IMR-90 (cell line): ENCODE measurements around the gene PPM1L. TPM values are rescaled to one million over a fixed set of nuclear protein-coding genes. Genes with fewer than 3 reads are reported as not detected.

Experiments used
- ATAC-seq: fragments of 200-7000 bp; cut with Tn5 transposase; 2 replicates; pipeline ENCODE4 v1.9.1; 2020; ENCODE audit warnings: low read depth, mild to moderate bottlenecking, moderate library complexity
- BruUV-seq: library from RNA; stranded (reverse); fragments of 400-500 nt; replicated peaks from 2 replicates; lab custom pipeline; 2021; lab: Mats Ljungman, UMichigan
- CTCF ChIA-PET: fragments of 300-600 bp; formaldehyde crosslinking; extraction: SDS; loops from one replicate; lab custom pipeline; 2021; ENCODE audit warnings: antibody characterized with exemption; lab: Yijun Ruan, JAX
- POLR2A ChIA-PET: fragments of 300-600 bp; sonication (Branson Sonifier 250); formaldehyde crosslinking; loops from one replicate; lab custom pipeline; 2022; ENCODE audit warnings: antibody characterized with exemption; ENCODE audit not compliant: unreplicated experiment; lab: Charles Lee
- DNase-seq: peaks from one replicate; pipeline ENCODE4 v3.0.0; 2013
- H2AFZ ChIP-seq: replicated peaks from 2 replicates; pipeline ENCODE3; 2013; ENCODE audit warnings: low read length, mild to moderate bottlenecking; ENCODE audit not compliant: poor library complexity
- H2AK5ac ChIP-seq: 2 replicates; pipeline ENCODE4 v1.6.1; 2013; ENCODE audit warnings: low read depth, low read length, inconsistent platforms
- H2AK9ac ChIP-seq: replicated peaks from 2 replicates; pipeline ENCODE3; 2013; ENCODE audit warnings: mild to moderate bottlenecking, low read depth, low read length, moderate library complexity; ENCODE audit not compliant: poor library complexity
- H2BK120ac ChIP-seq: 2 replicates; pipeline ENCODE4 v1.6.1; 2013; ENCODE audit warnings: low read depth, low read length, inconsistent platforms
- H2BK15ac ChIP-seq: 3 replicates; pipeline ENCODE4 v1.6.1; 2013; ENCODE audit warnings: low read depth, low read length, inconsistent platforms
- H2BK20ac ChIP-seq: 2 replicates; pipeline ENCODE4 v1.6.1; 2013; ENCODE audit warnings: low read depth, mild to moderate bottlenecking, inconsistent platforms, low read length, moderate library complexity
- H2BK5ac ChIP-seq: 2 replicates; pipeline ENCODE4 v1.6.1; 2013; ENCODE audit warnings: mild to moderate bottlenecking, low read depth, low read length, inconsistent platforms; ENCODE audit not compliant: poor library complexity, severe bottlenecking
- H3K14ac ChIP-seq: replicated peaks from 2 replicates; pipeline ENCODE4 v1.6.1; 2013; ENCODE audit warnings: low read depth, low read length, inconsistent platforms
- H3K18ac ChIP-seq: 2 replicates; pipeline ENCODE4 v1.6.1; 2013; ENCODE audit warnings: low read depth, low read length, control low read depth
- H3K23ac ChIP-seq: 2 replicates; pipeline ENCODE4 v1.6.1; 2013; ENCODE audit warnings: low read depth, low read length, inconsistent platforms
- H3K27ac ChIP-seq: 2 replicates; pipeline ENCODE4 v1.5.1; 2013; ENCODE audit warnings: mild to moderate bottlenecking, control low read depth, low read length; ENCODE audit not compliant: insufficient read depth
- H3K27me3 ChIP-seq: 2 replicates; pipeline ENCODE4 v1.6.1; 2013; ENCODE audit warnings: low read length; ENCODE audit not compliant: control insufficient read depth, insufficient read depth
- H3K36me3 ChIP-seq: 2 replicates; pipeline ENCODE4 v1.6.1; 2013; ENCODE audit warnings: low read length, mixed read lengths; ENCODE audit not compliant: control insufficient read depth, insufficient read depth
- H3K4ac ChIP-seq: 2 replicates; pipeline ENCODE4 v1.6.1; 2013; ENCODE audit warnings: low read depth, low read length, inconsistent platforms
- H3K4me1 ChIP-seq: 2 replicates; pipeline ENCODE4 v1.6.1; 2013; ENCODE audit warnings: low read length, mixed read lengths; ENCODE audit not compliant: control insufficient read depth, insufficient read depth
- H3K4me2 ChIP-seq: 2 replicates; pipeline ENCODE4 v1.6.1; 2013; ENCODE audit warnings: low read depth, mild to moderate bottlenecking, control low read depth, low read length, moderate library complexity
- H3K4me3 ChIP-seq: 2 replicates; pipeline ENCODE4 v1.5.1; 2013; ENCODE audit warnings: low read depth, mild to moderate bottlenecking, control low read depth, low read length, moderate library complexity; ENCODE audit not compliant: insufficient read depth
- H3K56ac ChIP-seq: 2 replicates; pipeline ENCODE4 v1.6.1; 2013; ENCODE audit warnings: low read length, inconsistent platforms; ENCODE audit not compliant: insufficient read depth; ENCODE audit errors: extremely low read depth
- H3K79me1 ChIP-seq, 2 experiments: 2 replicates each; pipeline ENCODE4 v1.6.1; 2013; ENCODE audit warnings: low read length in 2 of 2, inconsistent platforms in 1 of 2, low read depth in 1 of 2
- H3K9ac ChIP-seq: 2 replicates; pipeline ENCODE4 v1.6.1; 2013; ENCODE audit warnings: low read depth, low read length, control low read depth
- H3K9me1 ChIP-seq: 2 replicates; pipeline ENCODE4 v1.6.1; 2013; ENCODE audit warnings: low read length, inconsistent platforms; ENCODE audit not compliant: insufficient read depth
- H3K9me3 ChIP-seq: 2 replicates; pipeline ENCODE4 v1.6.1; 2013; ENCODE audit warnings: low read length; ENCODE audit not compliant: control insufficient read depth, insufficient read depth
- H4K20me1 ChIP-seq: 2 replicates; pipeline ENCODE4 v1.6.1; 2013; ENCODE audit warnings: low read length, inconsistent platforms; ENCODE audit not compliant: insufficient read depth
- H4K5ac ChIP-seq: 2 replicates; pipeline ENCODE4 v1.6.1; 2013; ENCODE audit warnings: mild to moderate bottlenecking, low read depth, low read length, control low read depth
- H4K8ac ChIP-seq, 2 experiments: 2 replicates each; pipeline ENCODE4 v1.6.1; 2013; ENCODE audit warnings: low read depth in 2 of 2, low read length in 2 of 2, control low read depth in 1 of 2, inconsistent platforms in 1 of 2
- H4K91ac ChIP-seq: 2 replicates; pipeline ENCODE4 v1.6.1; 2013; ENCODE audit warnings: low read depth, low read length, inconsistent platforms; ENCODE audit not compliant: insufficient read depth
- BHLHE40 ChIP-seq: fragments of 150-350 bp; IDR thresholded peaks from 2 replicates; pipeline ENCODE4 v1.6.1; 2016; ENCODE audit warnings: mild to moderate bottlenecking, low read depth, low read length
- CEBPB ChIP-seq: IDR thresholded peaks from 2 replicates; pipeline ENCODE4 v1.6.1; 2012; ENCODE audit warnings: low read depth, low read length, improper control_type of control experiment
- CHD1 ChIP-seq: IDR thresholded peaks from 2 replicates; pipeline ENCODE4 v1.6.1; 2012; ENCODE audit warnings: low read depth, low read length, improper control_type of control experiment
- FOS ChIP-seq: fragments of 150-350 bp; IDR thresholded peaks from 2 replicates; pipeline ENCODE4 v1.6.1; 2016; ENCODE audit warnings: low read depth, low read length
- MAFK ChIP-seq: IDR thresholded peaks from 2 replicates; pipeline ENCODE4 v1.6.1; 2012; ENCODE audit warnings: low read depth, low read length, improper control_type of control experiment
- MAZ ChIP-seq: IDR thresholded peaks from 2 replicates; pipeline ENCODE4 v1.6.1; 2012; ENCODE audit warnings: low read depth, mild to moderate bottlenecking, low read length, improper control_type of control experiment, moderate library complexity, borderline replicate concordance
- MXI1 ChIP-seq: IDR thresholded peaks from 2 replicates; pipeline ENCODE4 v1.6.1; 2012; ENCODE audit warnings: low read depth, mild to moderate bottlenecking, low read length, moderate library complexity, borderline replicate concordance
- NFE2L2 ChIP-seq: fragments of 150-350 bp; IDR thresholded peaks from 2 replicates; pipeline ENCODE4 v1.6.1; 2016; ENCODE audit warnings: low read depth, mild to moderate bottlenecking, low read length
- POLR2A ChIP-seq: IDR thresholded peaks from 2 replicates; pipeline ENCODE4 v1.6.1; 2012; ENCODE audit warnings: mild to moderate bottlenecking, low read depth, low read length
- RAD21 ChIP-seq: IDR thresholded peaks from 2 replicates; pipeline ENCODE4 v1.6.1; 2012; ENCODE audit warnings: low read length, improper control_type of control experiment
- RCOR1 ChIP-seq: IDR thresholded peaks from 2 replicates; pipeline ENCODE4 v1.6.1; 2012; ENCODE audit warnings: mild to moderate bottlenecking, low read length, improper control_type of control experiment; ENCODE audit not compliant: insufficient replicate concordance
- SMC3 ChIP-seq: fragments of 150-350 bp; IDR thresholded peaks from 2 replicates; pipeline ENCODE4 v1.6.1; 2016; ENCODE audit warnings: low read depth, mild to moderate bottlenecking, antibody characterized with exemption, low read length, moderate library complexity
- WGBS, 2 experiments: methylation state at CpG; one replicate each; pipeline versions ENCODE4 v1.1.5 to v1.1.7; 2013; ENCODE audit warnings: missing lambda C conversion rate in 2 of 2; ENCODE audit not compliant: insufficient read length in 1 of 2; ENCODE audit errors: extremely low coverage in 2 of 2; 5-methylcytosine and 5-hydroxymethylcytosine counted together
- dilution Hi-C: fragments of 300-500 bp; cut with HindIII; formaldehyde crosslinking; loops from one replicate; pipeline ENCODE4 v1.14.3; 2018; ENCODE audit warnings: low sequenced_read_pairs; ENCODE audit not compliant: unreplicated experiment
- in situ Hi-C: fragments of 300-500 bp; cut with MboI; formaldehyde crosslinking; loops from 3 replicates; pipeline ENCODE4 v1.14.3; 2019; ENCODE audit warnings: low sequenced_read_pairs, inconsistent platforms, mixed read lengths
- intact Hi-C: fragments of 100-400 bp; cut with micrococcal nuclease; formaldehyde crosslinking; loops from 2 replicates; pipeline ENCODE4 v1.10.0; 2022
- polyA plus RNA-seq, 3 experiments: library from polyadenylated mRNA; depleted of rRNA; stranded (reverse); fragments of >200 nt; gene quantifications; 2 replicates each; pipeline ENCODE4 v1.2.3, GENCODE V29; 2012; ENCODE audit warnings: low replicate concordance in 1 of 3
- total RNA-seq: library from RNA; depleted of rRNA; stranded (reverse); fragments of >200 nt; gene quantifications from 2 replicates; pipeline ENCODE4 v1.2.3, GENCODE V29; 2012
- TF ChIP-seq, protein P1 (sequence below): fragments of 150-350 bp; IDR thresholded peaks from 2 replicates; pipeline ENCODE4 v1.6.1; 2017; ENCODE audit warnings: mild to moderate bottlenecking, antibody characterized with exemption, low read length, low read depth
- TF ChIP-seq, protein P2 (sequence below): fragments of 150-350 bp; IDR thresholded peaks from 2 replicates; pipeline ENCODE4 v1.6.1; 2016; ENCODE audit warnings: low read depth, mild to moderate bottlenecking, low read length, moderate library complexity, borderline replicate concordance

The PPM1L gene
- total and polyA plus RNA-seq, 2 of the 4 experiments (the other 2 are of a cell fraction) = 0.14 to 0.18 TPM

DNA sequence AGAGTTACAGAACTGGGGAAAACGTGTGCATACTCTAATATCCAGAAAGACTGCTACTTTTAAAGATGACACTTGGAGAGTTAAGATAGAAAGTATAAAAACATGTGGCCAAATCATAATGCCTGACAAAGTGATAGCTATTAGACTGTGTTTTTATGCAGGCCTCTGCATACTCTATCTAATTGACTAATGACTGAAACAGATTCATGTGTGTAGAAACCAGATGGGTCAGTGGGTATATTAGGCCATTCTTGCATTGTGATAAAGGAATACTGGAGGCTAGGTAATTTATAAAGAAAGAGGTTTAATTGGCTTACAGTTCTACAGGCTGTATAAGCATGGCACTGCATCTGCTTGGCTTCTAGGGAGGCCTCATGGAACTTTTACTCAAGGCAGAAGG, 71.5 kb downstream of the PPM1L start:
- intact Hi-C loops (no loop called here), in situ Hi-C loops (no loop called here), dilution Hi-C loops (no loop called here)
- Histone ChIP-seq H3K4me2 (no peak overlapping the region), H3K79me1 (no peaks in the 10 kb centered on the region), H3K18ac (no peak overlapping the region), H2BK120ac (no peak overlapping the region), H3K9me1 (no peaks in the 10 kb centered on the region), H2AFZ (no peak overlapping the region), H2BK20ac (no peak overlapping the region), H2BK5ac (no peak overlapping the region), H4K20me1 (no peaks in the 10 kb centered on the region), H3K14ac (no peak overlapping the region), H3K4ac (no peak overlapping the region), H3K23ac (no peak overlapping the region), H2AK9ac (no peak overlapping the region), H3K56ac (no peak overlapping the region), H3K27ac (no peak overlapping the region), H3K9ac (no peak overlapping the region), H3K4me1 (no peaks in the 10 kb centered on the region), H3K9me3 (no peaks in the 10 kb centered on the region), H3K36me3 (no peaks in the 10 kb centered on the region), H4K91ac (no peak overlapping the region), H2BK15ac (no peak overlapping the region), H3K27me3 (no peaks in the 10 kb centered on the region), H4K5ac (no peak overlapping the region), H3K4me3 (no peak overlapping the region), H4K8ac (no peak overlapping the region), H2AK5ac (no peak overlapping the region)
- TF ChIP-seq MAZ = no peak
- TF ChIP-seq NFE2L2 = no peak
- TF ChIP-seq, protein P1, sequence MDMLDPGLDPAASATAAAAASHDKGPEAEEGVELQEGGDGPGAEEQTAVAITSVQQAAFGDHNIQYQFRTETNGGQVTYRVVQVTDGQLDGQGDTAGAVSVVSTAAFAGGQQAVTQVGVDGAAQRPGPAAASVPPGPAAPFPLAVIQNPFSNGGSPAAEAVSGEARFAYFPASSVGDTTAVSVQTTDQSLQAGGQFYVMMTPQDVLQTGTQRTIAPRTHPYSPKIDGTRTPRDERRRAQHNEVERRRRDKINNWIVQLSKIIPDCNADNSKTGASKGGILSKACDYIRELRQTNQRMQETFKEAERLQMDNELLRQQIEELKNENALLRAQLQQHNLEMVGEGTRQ = no peak
- TF ChIP-seq, protein P2, sequence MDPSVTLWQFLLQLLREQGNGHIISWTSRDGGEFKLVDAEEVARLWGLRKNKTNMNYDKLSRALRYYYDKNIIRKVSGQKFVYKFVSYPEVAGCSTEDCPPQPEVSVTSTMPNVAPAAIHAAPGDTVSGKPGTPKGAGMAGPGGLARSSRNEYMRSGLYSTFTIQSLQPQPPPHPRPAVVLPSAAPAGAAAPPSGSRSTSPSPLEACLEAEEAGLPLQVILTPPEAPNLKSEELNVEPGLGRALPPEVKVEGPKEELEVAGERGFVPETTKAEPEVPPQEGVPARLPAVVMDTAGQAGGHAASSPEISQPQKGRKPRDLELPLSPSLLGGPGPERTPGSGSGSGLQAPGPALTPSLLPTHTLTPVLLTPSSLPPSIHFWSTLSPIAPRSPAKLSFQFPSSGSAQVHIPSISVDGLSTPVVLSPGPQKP = no peak
- TF ChIP-seq MAFK = no peak
- no peak for TF ChIP-seq RAD21
- no peak for TF ChIP-seq CEBPB
- no peak for TF ChIP-seq SMC3
- TF ChIP-seq FOS = no peak
- TF ChIP-seq CHD1 = no peak
- TF ChIP-seq POLR2A = no peak
- TF ChIP-seq MXI1 = no peak
- no peak for TF ChIP-seq RCOR1
- no peak for TF ChIP-seq BHLHE40
- no TSS peak for BruUV-seq
- no peak for DNase-seq
- ATAC-seq = no peak
- WGBS, 2 experiments = no CpG with 5 or more reads among the region's 1 CpG
- CTCF ChIA-PET = no interaction called here
- POLR2A ChIA-PET = no interaction called here
